T follicular helper cell (primary cell): Measurements from ENCODE around the gene NRL.

Experiments used
- DNase-seq: peaks from one replicate; pipeline ENCODE4 v3.0.0-alpha.2; 2020; ENCODE audit warnings: low read depth

Gene NRL

GRCh38 chr14:24098927-24099813 is 15.6 kb downstream of the NRL start:
- no peak for DNase-seq

DNA sequence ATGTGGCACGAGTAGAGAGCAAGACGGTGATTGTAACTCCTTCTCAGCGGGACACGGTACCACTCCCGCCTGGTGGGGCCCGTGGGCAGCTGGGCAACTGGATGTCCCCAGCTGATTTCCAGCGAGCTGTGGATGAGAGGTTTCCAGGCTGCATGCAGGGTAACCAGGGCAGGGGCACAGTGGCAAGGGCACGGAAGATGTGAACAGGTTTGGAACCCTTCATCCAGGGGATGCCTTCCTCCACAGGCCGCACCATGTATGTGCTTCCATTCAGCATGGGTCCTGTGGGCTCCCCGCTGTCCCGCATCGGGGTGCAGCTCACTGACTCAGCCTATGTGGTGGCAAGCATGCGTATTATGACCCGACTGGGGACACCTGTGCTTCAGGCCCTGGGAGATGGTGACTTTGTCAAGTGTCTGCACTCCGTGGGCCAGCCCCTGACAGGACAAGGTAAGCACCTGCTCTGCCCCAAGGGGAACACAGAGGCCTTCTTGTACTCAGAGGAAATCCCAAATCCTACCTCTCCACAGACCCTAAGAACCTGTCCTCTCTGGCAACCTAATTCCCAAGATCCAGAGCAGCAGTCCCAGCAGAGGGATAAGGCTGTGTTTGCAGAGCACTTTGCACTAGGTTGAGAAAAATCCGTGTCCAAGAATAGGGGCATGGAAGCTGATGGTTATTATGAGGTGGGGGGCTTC is 16.4 kb downstream of the NRL start:
- no peak for DNase-seq

- DNase-seq, result no peak
These were observed 18.1 kb downstream of the NRL start for GRCh38 chr14:24096545-24097181.

GRCh38 chr14:24095271-24096068 is 19.3 kb downstream of the NRL start:
- DNase-seq, result no peak

- no peak for DNase-seq
These were observed 19.9 kb downstream of the NRL start for GRCh38 chr14:24094841-24095270.

DNA sequence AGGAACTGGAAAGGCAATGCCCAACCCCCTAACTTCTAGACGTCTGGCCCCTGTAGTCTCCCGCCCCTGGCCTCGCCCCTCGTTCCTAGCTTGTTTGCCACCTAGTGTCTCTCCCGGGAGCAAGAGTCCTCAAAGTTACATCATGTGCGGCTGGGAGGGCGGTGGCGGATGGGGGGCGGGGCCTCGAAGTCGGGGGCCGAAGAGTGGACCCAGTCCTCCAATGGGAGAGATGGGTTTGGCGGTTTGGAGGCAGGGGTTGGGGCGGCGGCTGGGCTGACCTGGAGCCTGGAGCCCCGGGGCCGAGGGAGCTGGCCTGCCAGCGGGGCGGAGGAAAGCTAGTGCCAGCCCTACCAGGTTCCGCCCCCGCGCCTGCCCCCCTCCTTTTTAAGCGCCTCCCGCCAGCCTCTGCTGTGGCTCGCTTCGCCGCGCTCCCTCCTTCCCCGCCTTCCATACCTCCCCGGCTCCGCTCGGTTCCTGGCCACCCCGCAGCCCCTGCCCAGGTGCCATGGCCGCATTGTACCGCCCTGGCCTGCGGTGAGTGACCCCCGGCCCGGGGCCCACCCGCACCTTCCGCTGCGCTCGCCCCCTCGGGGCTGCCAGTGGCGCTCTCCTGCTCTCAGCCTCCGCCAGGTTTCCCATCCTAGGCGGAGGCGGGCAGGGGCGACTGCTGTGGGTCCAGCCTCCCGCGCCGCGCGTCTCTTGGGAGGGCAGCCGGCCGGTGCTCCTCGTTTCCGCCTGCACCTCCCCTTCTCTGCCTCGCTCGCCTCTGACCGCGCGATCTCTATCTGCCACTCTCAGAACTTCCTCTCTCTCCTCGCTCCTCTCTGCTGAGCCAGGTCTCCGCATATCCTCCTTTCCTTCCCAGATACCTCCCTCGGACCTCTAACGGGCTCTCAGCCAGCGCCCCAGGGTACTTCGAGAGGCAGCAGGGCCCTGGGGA is 20.6 kb downstream of the NRL start, which contains the start of gene PCK2:
Gene PCK2, plus strand, starts transcription at position 411 of the 940 bp plus-strand sequence. Its CDS starts 95 bp downstream, at position 506.
- peak; percentile 54 for DNase-seq

- no peak for DNase-seq
These were observed 21.4 kb downstream of the NRL start for GRCh38 chr14:24093207-24093900.

GRCh38 chr14:24092505-24093206 is 22.1 kb downstream of the NRL start:
- DNase-seq, result no peak

GRCh38 chr14:24092110-24092504 is 22.6 kb downstream of the NRL start:
- no peak for DNase-seq

DNA sequence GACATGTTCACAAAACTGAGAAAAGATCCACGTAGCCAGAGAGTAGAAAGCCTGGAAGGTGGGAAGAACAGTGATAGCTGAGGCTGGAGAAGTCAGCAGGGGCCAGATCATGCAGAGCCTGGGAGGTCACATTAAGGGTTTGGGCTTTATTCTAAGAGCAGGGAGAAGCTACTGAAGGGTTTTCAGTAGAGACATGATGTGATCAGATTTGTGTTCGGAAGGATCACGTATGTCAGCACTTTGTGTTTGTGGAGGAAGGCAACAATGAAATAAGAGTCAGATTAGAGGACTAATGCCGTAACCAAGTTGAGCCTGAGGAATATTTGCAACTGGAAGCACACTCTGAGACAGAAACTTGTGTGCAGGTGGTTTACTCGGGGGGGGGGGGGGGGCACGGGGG is 24.9 kb downstream of the NRL start:
- DNase-seq, result no peak

DNA sequence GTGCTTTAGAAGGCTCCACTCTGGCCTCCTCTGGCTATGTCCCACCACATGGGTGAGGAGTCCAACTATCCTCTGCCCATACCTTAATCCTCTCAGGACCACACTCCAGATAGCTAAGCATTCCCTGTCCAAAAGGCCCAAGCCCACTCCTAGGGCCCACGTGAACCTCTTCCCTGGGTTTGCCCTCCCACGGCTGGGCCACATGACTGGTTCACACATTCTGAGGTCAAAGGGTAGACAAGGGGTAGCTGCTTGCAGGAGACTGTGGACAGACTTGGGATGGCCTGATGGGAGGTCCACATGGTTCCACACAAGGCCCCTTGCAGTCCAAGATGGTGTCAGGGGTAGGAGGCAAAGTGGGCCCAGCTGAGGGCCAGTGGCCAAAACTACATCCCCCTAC is 26.7 kb downstream of the NRL start:
- DNase-seq, result no peak

GRCh38 chr14:24087004-24087403 is 27.7 kb downstream of the NRL start:
- DNase-seq, result no peak

DNA sequence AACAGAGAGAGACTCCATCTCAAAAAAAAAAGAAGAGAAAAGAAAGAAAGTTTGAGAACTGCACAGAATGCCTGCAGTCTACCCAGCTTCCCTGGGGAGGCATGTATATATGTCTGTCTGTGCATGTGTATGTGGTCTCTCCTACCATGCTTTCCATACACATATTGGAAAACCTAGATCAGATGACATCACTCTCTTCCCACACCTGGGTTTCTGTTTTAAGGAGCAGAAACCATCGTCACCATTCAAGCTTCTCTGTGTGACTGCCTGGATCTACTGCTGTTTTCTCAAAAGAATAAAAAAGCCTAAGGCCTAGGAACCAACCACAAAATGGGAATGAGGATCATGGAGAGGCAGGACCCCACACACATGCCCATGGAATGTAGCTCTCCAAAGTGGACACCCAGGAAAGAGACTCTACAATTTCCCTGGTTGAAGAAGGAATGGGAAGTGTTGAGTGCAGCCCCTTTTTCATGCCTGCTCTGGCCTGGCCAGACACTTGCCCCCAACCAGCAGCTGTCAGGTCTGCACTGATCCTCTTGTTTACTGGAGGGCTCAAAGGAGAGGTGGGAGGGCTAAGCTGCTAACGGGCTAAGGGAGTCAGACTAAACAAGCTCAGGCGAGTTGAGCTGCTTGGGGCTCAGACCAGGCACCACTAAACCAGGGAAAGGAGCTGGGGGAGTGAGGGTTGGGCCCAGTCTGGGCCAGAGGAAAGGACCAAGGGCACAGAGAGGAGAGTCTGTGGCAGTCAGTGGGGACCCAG is 28.4 kb downstream of the NRL start:
- DNase-seq, result no peak

GRCh38 chr14:24085215-24085614 is 29.5 kb downstream of the NRL start:
- no peak for DNase-seq

GRCh38 chr14:24084440-24084839 is 30.3 kb downstream of the NRL start:
- no peak for DNase-seq

DNA sequence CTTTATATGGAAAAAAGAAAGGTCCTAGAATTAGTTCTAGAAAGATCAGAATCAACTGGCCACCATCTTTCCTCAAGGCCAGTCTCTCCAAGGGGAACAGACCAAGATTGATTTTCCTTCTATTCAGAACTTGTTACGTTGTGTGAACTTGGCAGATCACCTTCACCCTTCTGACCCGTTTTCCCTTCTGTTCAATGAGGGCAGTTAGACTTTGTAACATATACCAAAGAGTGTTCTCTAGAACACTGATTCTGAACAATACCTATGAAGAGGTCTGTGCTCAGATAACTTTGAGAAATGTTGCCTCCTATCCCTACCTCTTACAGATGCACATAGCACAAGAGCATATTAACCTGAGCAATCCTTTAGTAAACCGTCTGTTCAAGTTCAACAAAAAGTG is 31.3 kb downstream of the NRL start:
- DNase-seq, result no peak

DNA sequence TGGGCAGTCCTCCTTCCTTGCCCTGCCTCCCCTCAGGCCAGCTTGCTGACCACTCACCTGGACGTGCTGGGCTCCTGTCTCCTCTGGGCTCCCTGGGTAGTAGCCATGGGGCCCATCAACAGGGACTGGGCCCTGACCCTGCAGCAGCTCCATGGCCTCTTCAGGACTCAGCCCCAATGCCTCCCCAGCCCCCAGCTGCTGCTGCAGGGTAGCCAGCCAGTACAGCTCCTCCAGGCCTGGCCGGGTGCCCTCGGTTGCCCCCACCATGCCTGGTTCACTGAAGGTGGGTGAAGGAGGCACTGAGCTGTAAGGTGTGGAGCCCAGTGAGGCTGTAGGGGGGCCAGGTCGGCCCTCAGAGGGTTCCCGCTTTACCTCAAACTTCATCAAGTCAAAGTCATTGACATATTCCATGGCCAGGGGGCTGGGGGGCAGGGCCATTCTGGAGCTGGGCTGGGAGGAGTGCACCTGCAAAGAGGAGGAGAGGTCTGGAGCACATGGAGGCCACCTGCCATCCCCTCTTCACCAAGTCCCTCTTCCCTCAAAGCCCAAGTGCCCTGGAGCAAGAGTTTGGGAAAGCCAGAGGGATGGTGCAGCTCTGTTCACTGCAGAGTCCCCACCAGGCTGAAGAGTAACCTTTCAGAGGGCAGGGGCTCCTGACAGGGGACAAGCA is 32.2 kb downstream of the NRL start:
- DNase-seq, result no peak

GRCh38 chr14:24081739-24082211 is 33.0 kb downstream of the NRL start:
- no peak for DNase-seq
